Measurements from ENCODE around the gene ZNF385C.

- no peak for TF ChIP-seq CTCF (IDR thresholded peaks at IDR 0.05 in 4 of 5, conservative IDR thresholded peaks at IDR 0.05 in 1 of 5)
- TF ChIP-seq POLR2A (IDR thresholded peaks at IDR 0.05) = no peak
Measured at GRCh38 chr17:42131981-42132432, 33.7 kb upstream of the ZNF385C start.

All from gastrocnemius medialis (tissue), 4 donors.